ENCODE measurements around the gene MACROD2. TPM values are rescaled to one million over a fixed set of nuclear protein-coding genes. Genes with fewer than 3 reads are reported as not detected.
A peak's percentile ranks its signal among the peaks of the same experiment; 100 is the strongest.

The MACROD2 gene
- total RNA-seq, 1 donor from 2014 or later: 0.23 TPM

- TF ChIP-seq, protein P1, sequence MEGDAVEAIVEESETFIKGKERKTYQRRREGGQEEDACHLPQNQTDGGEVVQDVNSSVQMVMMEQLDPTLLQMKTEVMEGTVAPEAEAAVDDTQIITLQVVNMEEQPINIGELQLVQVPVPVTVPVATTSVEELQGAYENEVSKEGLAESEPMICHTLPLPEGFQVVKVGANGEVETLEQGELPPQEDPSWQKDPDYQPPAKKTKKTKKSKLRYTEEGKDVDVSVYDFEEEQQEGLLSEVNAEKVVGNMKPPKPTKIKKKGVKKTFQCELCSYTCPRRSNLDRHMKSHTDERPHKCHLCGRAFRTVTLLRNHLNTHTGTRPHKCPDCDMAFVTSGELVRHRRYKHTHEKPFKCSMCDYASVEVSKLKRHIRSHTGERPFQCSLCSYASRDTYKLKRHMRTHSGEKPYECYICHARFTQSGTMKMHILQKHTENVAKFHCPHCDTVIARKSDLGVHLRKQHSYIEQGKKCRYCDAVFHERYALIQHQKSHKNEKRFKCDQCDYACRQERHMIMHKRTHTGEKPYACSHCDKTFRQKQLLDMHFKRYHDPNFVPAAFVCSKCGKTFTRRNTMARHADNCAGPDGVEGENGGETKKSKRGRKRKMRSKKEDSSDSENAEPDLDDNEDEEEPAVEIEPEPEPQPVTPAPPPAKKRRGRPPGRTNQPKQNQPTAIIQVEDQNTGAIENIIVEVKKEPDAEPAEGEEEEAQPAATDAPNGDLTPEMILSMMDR (conservative IDR thresholded peaks at IDR 0.05; ENCODE audit: low read depth, low read length): no peak
- DNase-seq (ENCODE audit: low read depth): no peak
- H3K4me3 ChIP-seq (ENCODE audit: low read depth, low read length): no peak overlapping the region
Observed at GRCh38 chr20:14698605-14699373, 703.5 kb downstream of the MACROD2 start.

- TF ChIP-seq, protein P1 (conservative IDR thresholded peaks at IDR 0.05; ENCODE audit: low read depth, low read length): no peak
- peak; percentile 52 for DNase-seq (ENCODE audit: low read depth)
- no peak overlapping the region for H3K4me3 ChIP-seq (ENCODE audit: low read depth, low read length)
Observed at GRCh38 chr20:14700639-14700960, 705.3 kb downstream of the MACROD2 start.

DNA sequence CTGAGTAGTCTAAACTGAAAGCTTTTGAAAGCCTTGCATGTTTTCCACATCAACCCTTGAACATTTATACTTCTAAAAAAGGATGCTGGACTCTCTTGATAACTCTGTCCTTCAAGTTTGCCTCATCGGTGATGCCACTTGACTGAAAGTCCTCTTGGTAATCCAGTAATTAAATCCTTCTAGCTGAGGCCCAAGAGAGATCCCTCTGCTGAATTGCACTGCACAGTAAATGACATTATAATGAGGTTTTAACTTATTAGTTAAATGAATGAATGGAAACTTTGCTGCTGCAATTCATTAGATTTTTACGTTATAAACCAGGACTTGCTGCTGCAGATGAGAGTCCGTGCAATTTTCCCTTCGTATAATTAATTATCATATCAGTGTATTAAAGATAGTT, 706.0 kb downstream of the MACROD2 start:
- H3K4me3 ChIP-seq (ENCODE audit: low read depth, low read length): no peak overlapping the region
- DNase-seq (ENCODE audit: low read depth): no peak
- TF ChIP-seq, protein P1 (conservative IDR thresholded peaks at IDR 0.05; ENCODE audit: low read depth, low read length): no peak

GRCh38 chr20:14706555-14706954, 711.2 kb downstream of the MACROD2 start:
- H3K4me3 ChIP-seq (ENCODE audit: low read depth, low read length): no peak overlapping the region
- DNase-seq (ENCODE audit: low read depth): no peak
- TF ChIP-seq, protein P1 (conservative IDR thresholded peaks at IDR 0.05; ENCODE audit: low read depth, low read length): no peak

DNA sequence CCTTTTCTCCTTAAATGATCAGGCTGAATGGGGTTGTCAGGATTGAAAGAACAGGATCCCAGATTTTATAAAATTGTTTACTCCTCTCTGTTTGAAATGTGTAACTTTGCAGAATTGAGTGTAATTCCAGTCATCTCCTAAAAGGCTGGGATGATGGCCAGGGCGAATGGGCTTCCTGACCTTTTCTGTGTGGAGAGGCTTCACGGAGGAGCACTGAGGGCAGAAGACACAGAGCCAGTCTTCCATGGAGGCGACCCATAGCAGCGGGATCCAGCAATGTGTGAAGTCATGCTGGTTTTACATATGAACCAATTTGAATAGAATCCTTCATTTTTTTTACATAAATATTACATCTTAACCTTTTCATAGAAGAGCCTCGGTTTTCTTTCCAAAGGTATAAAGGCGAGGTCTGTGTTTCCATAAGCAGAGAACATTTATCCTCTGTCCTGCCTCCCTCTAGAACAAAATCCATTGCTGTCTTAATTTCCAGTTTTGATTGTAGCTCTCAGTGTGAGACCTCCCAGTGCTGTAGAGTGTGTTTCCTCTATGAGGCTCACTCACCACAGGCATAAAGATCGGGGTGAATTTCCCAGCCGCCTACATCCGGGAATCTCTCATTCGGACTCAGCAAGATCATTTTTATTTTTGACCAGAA, 711.8 kb downstream of the MACROD2 start:
- TF ChIP-seq, protein P1 (conservative IDR thresholded peaks at IDR 0.05; ENCODE audit: low read depth, low read length): no peak
- no peak overlapping the region for H3K4me3 ChIP-seq (ENCODE audit: low read depth, low read length)

GRCh38 chr20:14707865-14708596, 712.7 kb downstream of the MACROD2 start:
- DNase-seq (ENCODE audit: low read depth): no peak
- TF ChIP-seq, protein P1 (conservative IDR thresholded peaks at IDR 0.05; ENCODE audit: low read depth, low read length): no peak
- no peak overlapping the region for H3K4me3 ChIP-seq (ENCODE audit: low read depth, low read length)

More for the DNA sequence above, 711.8 kb downstream of the MACROD2 start:
- DNase-seq (ENCODE audit: low read depth): no peak

All from epithelial cell of proximal tubule (primary cell).